Measurements from ENCODE around the gene AUTS2. TPM values are rescaled to one million over a fixed set of nuclear protein-coding genes. Genes with fewer than 3 reads are reported as not detected.

The AUTS2 gene
- total RNA-seq, 1 experiment from 2014 or later, result 42.1 TPM

GRCh38 chr7:70188901-70189650 is 590.8 kb downstream of the AUTS2 start:
- intact Hi-C loops (cut with micrococcal nuclease; ENCODE audit: unreplicated experiment), result loop anchor here (5.0 kb wide), 1 partner anchor 508 kb away; no protein-coding TSS in a partner anchor
- no peak overlapping the region for H3K27ac ChIP-seq (ENCODE audit: low read depth, low read length, poor library complexity, severe bottlenecking)
- no peaks in the 10 kb centered on the region for H3K27me3 ChIP-seq (replicated peaks; ENCODE audit: insufficient read depth, low read depth, low read length, poor library complexity)
- DNase-seq (ENCODE audit: low spot score), result peak; percentile 45
- TF ChIP-seq CTCF (conservative IDR thresholded peaks at IDR 0.05; ENCODE audit: low read depth, low read length), result no peak
- TF ChIP-seq EZH2 (IDR thresholded peaks at IDR 0.05; ENCODE audit: borderline replicate concordance, low read depth, low read length, poor library complexity, severe bottlenecking), result no peak
- H3K36me3 ChIP-seq (ENCODE audit: insufficient read depth, low read length, poor library complexity, severe bottlenecking), result no peaks in the 10 kb centered on the region
- POLR2A ChIA-PET (ENCODE audit: low non-redundant PET), result no interaction called here
- H3K9me3 ChIP-seq (ENCODE audit: low read depth, low read length, poor library complexity, severe bottlenecking), result peaks cover 6% of the 10 kb centered on the region
- H3K4me3 ChIP-seq (ENCODE audit: low read depth, low read length, poor library complexity, severe bottlenecking), result no peak overlapping the region
- CTCF ChIA-PET, result no interaction called here
- BruUV-seq (replicated peaks), result no TSS peak
- H3K4me1 ChIP-seq (ENCODE audit: insufficient read depth, low read length, poor library complexity, severe bottlenecking), result peaks cover 7% of the 10 kb centered on the region

- Histone ChIP-seq H3K4me3 (ENCODE audit: low read depth, low read length, poor library complexity, severe bottlenecking) (no peak overlapping the region), H3K36me3 (ENCODE audit: insufficient read depth, low read length, poor library complexity, severe bottlenecking) (no peaks in the 10 kb centered on the region), H3K27ac (ENCODE audit: low read depth, low read length, poor library complexity, severe bottlenecking) (no peak overlapping the region), H3K4me1 (ENCODE audit: insufficient read depth, low read length, poor library complexity, severe bottlenecking) (peaks cover 7% of the 10 kb centered on the region), H3K9me3 (ENCODE audit: low read depth, low read length, poor library complexity, severe bottlenecking) (peaks cover 6% of the 10 kb centered on the region), H3K27me3 (replicated peaks; ENCODE audit: insufficient read depth, low read depth, low read length, poor library complexity) (no peaks in the 10 kb centered on the region)
- TF ChIP-seq CTCF (conservative IDR thresholded peaks at IDR 0.05; ENCODE audit: low read depth, low read length), result no peak
- no peak for TF ChIP-seq EZH2 (IDR thresholded peaks at IDR 0.05; ENCODE audit: borderline replicate concordance, low read depth, low read length, poor library complexity, severe bottlenecking)
- ChIA-PET CTCF (no interaction called here), POLR2A (ENCODE audit: low non-redundant PET) (no interaction called here)
- no peak for DNase-seq (ENCODE audit: low spot score)
- BruUV-seq (replicated peaks), result no TSS peak
- intact Hi-C loops (cut with micrococcal nuclease; ENCODE audit: unreplicated experiment), result loop anchor here (5.0 to 10.0 kb wide), 2 partner anchors 315 to 508 kb away; no protein-coding TSS in a partner anchor
These were observed 591.5 kb downstream of the AUTS2 start for GRCh38 chr7:70189776-70190175.

- no peaks in the 10 kb centered on the region for H3K36me3 ChIP-seq (ENCODE audit: insufficient read depth, low read length, poor library complexity, severe bottlenecking)
- ChIA-PET POLR2A (ENCODE audit: low non-redundant PET) (no interaction called here), CTCF (interaction anchor here (0.6 kb wide), 1 partner anchor 64 kb away, joined by 5 read pairs; no protein-coding TSS in a partner anchor)
- no peaks in the 10 kb centered on the region for H3K27me3 ChIP-seq (replicated peaks; ENCODE audit: insufficient read depth, low read depth, low read length, poor library complexity)
- BruUV-seq (replicated peaks), result no TSS peak
- no peak for DNase-seq (ENCODE audit: low spot score)
- peaks cover 6% of the 10 kb centered on the region for H3K9me3 ChIP-seq (ENCODE audit: low read depth, low read length, poor library complexity, severe bottlenecking)
- no peak overlapping the region for H3K27ac ChIP-seq (ENCODE audit: low read depth, low read length, poor library complexity, severe bottlenecking)
- peaks cover 7% of the 10 kb centered on the region for H3K4me1 ChIP-seq (ENCODE audit: insufficient read depth, low read length, poor library complexity, severe bottlenecking)
- no peak for TF ChIP-seq CTCF (conservative IDR thresholded peaks at IDR 0.05; ENCODE audit: low read depth, low read length)
- no peak for TF ChIP-seq EZH2 (IDR thresholded peaks at IDR 0.05; ENCODE audit: borderline replicate concordance, low read depth, low read length, poor library complexity, severe bottlenecking)
- H3K4me3 ChIP-seq (ENCODE audit: low read depth, low read length, poor library complexity, severe bottlenecking), result no peak overlapping the region
- intact Hi-C loops (cut with micrococcal nuclease; ENCODE audit: unreplicated experiment), result loop anchor here (10.0 kb wide), 1 partner anchor 315 kb away; no protein-coding TSS in a partner anchor
These were observed 592.0 kb downstream of the AUTS2 start for GRCh38 chr7:70190281-70190680.

All from A673 (cell line).